Hepatocyte (in vitro differentiated cells): ENCODE measurements around the gene ADGRV1. TPM values are rescaled to one million over a fixed set of nuclear protein-coding genes. Genes with fewer than 3 reads are reported as not detected.

Experiments
- DNase-seq: peaks from one replicate; pipeline ENCODE4 v3.0.0-alpha.2; 2016; ENCODE audit warnings: low spot score
- H2AFZ ChIP-seq: fragments of 200-600 bp; sonication (generic); 2 replicates; pipeline ENCODE4 v1.6.0; 2016; ENCODE audit warnings: antibody characterized with exemption, mild to moderate bottlenecking
- H3K27ac ChIP-seq: fragments of 200-600 bp; sonication (generic); 2 replicates; pipeline ENCODE4 v1.5.1; 2016; ENCODE audit warnings: mild to moderate bottlenecking
- H3K27me3 ChIP-seq: fragments of 200-600 bp; sonication (generic); 2 replicates; pipeline ENCODE4 v1.6.1; 2016
- H3K36me3 ChIP-seq: fragments of 200-600 bp; sonication (generic); replicated peaks from 2 replicates; pipeline ENCODE4 v1.5.1; 2016; ENCODE audit warnings: low read depth; ENCODE audit not compliant: insufficient read depth
- H3K4me1 ChIP-seq: fragments of 200-600 bp; sonication (generic); 2 replicates; pipeline ENCODE4 v1.5.1; 2016; ENCODE audit warnings: mild to moderate bottlenecking, moderate library complexity; ENCODE audit not compliant: insufficient read depth
- H3K4me2 ChIP-seq: fragments of 200-600 bp; sonication (generic); 2 replicates; pipeline ENCODE4 v1.6.0; 2016
- H3K4me3 ChIP-seq: fragments of 200-600 bp; sonication (generic); 2 replicates; pipeline ENCODE4 v1.5.1; 2016; ENCODE audit warnings: mild to moderate bottlenecking
- H3K79me2 ChIP-seq: fragments of 200-600 bp; sonication (generic); 2 replicates; pipeline ENCODE4 v1.6.0; 2017; ENCODE audit warnings: mild to moderate bottlenecking
- H3K9me2 ChIP-seq: fragments of 200-600 bp; sonication (generic); replicated peaks from 2 replicates; pipeline ENCODE4 v1.6.0; 2017; ENCODE audit warnings: mild to moderate bottlenecking; ENCODE audit not compliant: insufficient read depth
- H3K9me3 ChIP-seq: fragments of 200-600 bp; sonication (generic); 2 replicates; pipeline ENCODE4 v1.5.1; 2016; ENCODE audit warnings: low read depth, mild to moderate bottlenecking
- H4K20me1 ChIP-seq: fragments of 200-600 bp; sonication (generic); 2 replicates; pipeline ENCODE4 v1.6.0; 2016; ENCODE audit warnings: mild to moderate bottlenecking; ENCODE audit not compliant: insufficient read depth, poor library complexity, severe bottlenecking
- CTCF ChIP-seq: fragments of 200-600 bp; sonication (generic); IDR thresholded peaks from 2 replicates; pipeline ENCODE4 v1.5.1; 2016; ENCODE audit warnings: antibody characterized with exemption, mild to moderate bottlenecking; ENCODE audit not compliant: poor library complexity
- EZH2 ChIP-seq: fragments of 200-600 bp; sonication (generic); IDR thresholded peaks from 2 replicates; pipeline ENCODE4 v1.6.1; 2016; ENCODE audit warnings: antibody characterized with exemption, mild to moderate bottlenecking, borderline replicate concordance
- EZH2phosphoT487 ChIP-seq: fragments of 200-600 bp; sonication (generic); IDR thresholded peaks from one replicate; pipeline ENCODE4 v1.6.1; 2018; ENCODE audit warnings: antibody characterized with exemption, mild to moderate bottlenecking, low read depth, moderate library complexity; ENCODE audit not compliant: unreplicated experiment, severe bottlenecking
- WGBS: methylation state at CpG from one replicate; pipeline ENCODE4 v1.1.6; 2016; ENCODE audit warnings: low lambda C conversion rate; ENCODE audit errors: missing lambda C conversion rate; 5-methylcytosine and 5-hydroxymethylcytosine counted together
- polyA plus RNA-seq: library from polyadenylated mRNA; unstranded; fragments of >200 nt; fragmentation: Nextera tagmentation; extraction: Ambion mirVana; gene quantifications from 2 replicates; pipeline ENCODE4 v1.2.1, GENCODE V29; 2016
- total RNA-seq: library from RNA; depleted of rRNA; stranded (reverse); fragments of >200 nt; gene quantifications from 2 replicates; pipeline ENCODE4 v1.2.3, GENCODE V29; 2014

The ADGRV1 gene
- total and polyA plus RNA-seq, 2 experiments from 2014 or later, result 74.9 to 88.3 TPM

DNA sequence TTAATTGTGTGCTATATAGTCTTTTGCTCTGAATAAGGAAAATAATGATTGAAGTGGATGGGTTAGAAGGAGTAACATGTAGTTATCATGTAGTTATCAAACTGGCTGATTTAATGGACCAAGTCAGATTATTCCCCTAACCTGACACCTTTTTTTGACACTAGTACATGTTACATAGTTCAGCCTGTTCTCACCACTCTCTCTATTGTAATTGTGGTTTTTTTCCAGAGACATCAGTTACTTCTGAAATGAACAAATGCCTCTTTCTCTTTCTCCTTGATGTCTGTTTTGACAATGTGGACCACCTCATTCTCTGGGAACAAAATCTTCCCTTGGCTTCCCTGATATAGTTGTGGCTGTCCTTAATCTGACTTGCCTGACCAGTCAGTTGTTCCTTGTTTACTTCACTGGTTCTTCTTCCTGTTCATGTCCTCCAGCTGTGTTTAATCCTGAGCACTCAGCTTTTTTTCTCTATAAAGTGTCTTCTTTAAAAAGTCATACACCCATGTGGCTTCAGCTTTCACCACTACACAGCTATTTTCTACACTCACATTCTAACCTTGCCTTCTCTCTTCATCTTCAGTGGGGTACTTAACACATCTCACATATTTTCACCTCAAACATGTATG is 581.1 kb downstream of the ADGRV1 start:
- TF ChIP-seq CTCF (no peak), EZH2phosphoT487 (no peak), EZH2 (no peak)
- H3K4me1 ChIP-seq, result peaks cover 2% of the 10 kb centered on the region
- no peaks in the 10 kb centered on the region for H3K79me2 ChIP-seq
- no peaks in the 10 kb centered on the region for H3K27me3 ChIP-seq
- H4K20me1 ChIP-seq, result no peaks in the 10 kb centered on the region
- no peak overlapping the region for H3K4me2 ChIP-seq
- no peak for DNase-seq
- H3K9me3 ChIP-seq, result no peaks in the 10 kb centered on the region
- no peak overlapping the region for H3K27ac ChIP-seq
- H3K9me2 ChIP-seq, result no peaks in the 10 kb centered on the region
- no peak overlapping the region for H3K4me3 ChIP-seq
- H2AFZ ChIP-seq, result no peak overlapping the region
- no peaks in the 10 kb centered on the region for H3K36me3 ChIP-seq

GRCh38 chr5:91140657-91141056 is 582.1 kb downstream of the ADGRV1 start:
- Histone ChIP-seq H4K20me1 (no peaks in the 10 kb centered on the region), H3K4me3 (no peak overlapping the region), H3K36me3 (no peaks in the 10 kb centered on the region), H3K9me2 (no peaks in the 10 kb centered on the region), H3K4me2 (no peak overlapping the region), H3K9me3 (no peaks in the 10 kb centered on the region), H3K4me1 (peaks cover 5% of the 10 kb centered on the region), H3K27ac (no peak overlapping the region), H3K27me3 (no peaks in the 10 kb centered on the region), H3K79me2 (no peaks in the 10 kb centered on the region), H2AFZ (no peak overlapping the region)
- 55% methylated on average over 2 of the region's 2 CpGs for WGBS
- no peak for DNase-seq
- TF ChIP-seq EZH2phosphoT487 (no peak), CTCF (no peak), EZH2 (no peak)

DNA sequence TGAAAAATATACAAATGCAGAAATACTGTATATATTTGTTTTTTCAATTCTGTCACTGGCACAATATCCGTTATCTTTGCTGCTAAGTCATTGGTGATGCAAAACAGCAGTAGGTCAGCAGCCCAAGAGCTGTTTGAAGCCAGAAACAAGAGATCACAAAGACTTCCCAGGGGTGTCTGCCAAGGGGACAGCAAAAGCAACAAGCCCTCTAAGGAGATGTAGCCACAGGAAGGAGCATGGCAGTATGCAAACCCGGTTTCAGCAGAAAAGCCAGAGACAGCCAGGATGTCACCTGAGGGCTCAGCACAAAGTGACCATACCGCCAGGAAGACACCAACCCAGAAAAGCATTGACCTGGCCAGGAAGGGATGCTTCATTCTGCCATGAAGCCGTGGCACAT is 583.0 kb downstream of the ADGRV1 start:
- DNase-seq, result no peak
- Histone ChIP-seq H4K20me1 (no peaks in the 10 kb centered on the region), H3K4me1 (peaks cover 5% of the 10 kb centered on the region), H3K4me2 (no peak overlapping the region), H3K9me2 (no peaks in the 10 kb centered on the region), H3K79me2 (no peaks in the 10 kb centered on the region), H2AFZ (no peak overlapping the region), H3K27ac (no peak overlapping the region), H3K36me3 (no peaks in the 10 kb centered on the region), H3K9me3 (no peaks in the 10 kb centered on the region), H3K4me3 (no peak overlapping the region), H3K27me3 (no peaks in the 10 kb centered on the region)
- 69% methylated on average over 4 of the region's 4 CpGs for WGBS
- TF ChIP-seq EZH2 (no peak), CTCF (no peak), EZH2phosphoT487 (no peak)
